HepG2 (cell line): ENCODE results near the gene SPI1. TPM values are rescaled to one million over a fixed set of nuclear protein-coding genes. Genes with fewer than 3 reads are reported as not detected.

ENCODE experiments used
- ATAC-seq: fragments of 200-7000 bp; cut with Tn5 transposase; 3 replicates; pipeline ENCODE4 v1.9.1; 2020; ENCODE audit warnings: mild to moderate bottlenecking, moderate library complexity
- BruUV-seq: library from RNA; stranded (reverse); fragments of 400-500 nt; replicated peaks from 2 replicates; lab custom pipeline; 2021; lab: Mats Ljungman, UMichigan
- CTCF ChIA-PET: fragments of 300-600 bp; formaldehyde crosslinking; extraction: SDS; loops from one replicate; lab custom pipeline; 2021; ENCODE audit warnings: low total read pairs, inconsistent platforms, low intra/inter-chr PET ratio; lab: Yijun Ruan, JAX
- POLR2A ChIA-PET: fragments of 350-600 bp; sonication (Branson Sonifier 250); formaldehyde crosslinking; loops from one replicate; lab custom pipeline; 2020; ENCODE audit warnings: antibody characterized with exemption, inconsistent platforms; lab: Yijun Ruan, JAX
- DNase-seq: peaks from one replicate; pipeline ENCODE4 v3.0.0-alpha.2; 2015; ENCODE audit warnings: low spot score
- FAIRE-seq: peaks from 3 replicates; lab custom pipeline; 2011; peaks lifted over from hg19 to GRCh38; lab: Jason Lieb, UNC
- H2AFZ ChIP-seq: one replicate; pipeline ENCODE4 v1.6.1; 2011; ENCODE audit warnings: low read length, inconsistent platforms
- H3K27ac ChIP-seq: fragments of 300-600 bp; 3 replicates; pipeline ENCODE4 v1.8.0; 2011; ENCODE audit warnings: mixed run types, mild to moderate bottlenecking, mixed read lengths, low read length, inconsistent platforms; ENCODE audit not compliant: insufficient read depth; ENCODE audit errors: extremely low read length
- H3K27me3 ChIP-seq, 2 experiments: fragments of 200-600 bp in 1 of 2; 2 replicates in 1 of 2; 3 replicates in 1 of 2; pipeline versions ENCODE4 v1.6.0 to v1.8.0; 2011; ENCODE audit warnings: low read length in 2 of 2, mild to moderate bottlenecking in 2 of 2, moderate library complexity in 2 of 2, inconsistent platforms in 1 of 2; ENCODE audit not compliant: insufficient read depth in 2 of 2, control insufficient read depth in 1 of 2
- H3K36me3 ChIP-seq, 2 experiments: fragments of 200-600 bp in 1 of 2; replicated peaks in 1 of 2; 2 replicates in 1 of 2; 3 replicates in 1 of 2; pipeline versions ENCODE4 v1.5.1 to v1.8.0; 2011; ENCODE audit warnings: low read length in 2 of 2, inconsistent platforms in 1 of 2; ENCODE audit not compliant: insufficient read depth in 2 of 2, control insufficient read depth in 1 of 2
- H3K4me1 ChIP-seq: 2 replicates; pipeline ENCODE4 v1.5.1; 2012; ENCODE audit warnings: low read length, inconsistent platforms; ENCODE audit not compliant: insufficient read depth
- H3K4me2 ChIP-seq: 2 replicates; pipeline ENCODE4 v1.6.0; 2011; ENCODE audit warnings: low read depth, low read length, inconsistent platforms
- H3K4me3 ChIP-seq, 3 experiments: fragments of 200-600 bp in 1 of 3; sonication (generic), shearing (Covaris generic) in 1 of 3; replicated peaks in 1 of 3; 2 replicates each; pipeline ENCODE4 v1.5.1; 2011 to 2016; ENCODE audit warnings: low read length in 3 of 3, inconsistent platforms in 2 of 3, low read depth in 2 of 3, mild to moderate bottlenecking in 2 of 3, control low read depth in 1 of 3, mixed read lengths in 1 of 3; ENCODE audit not compliant: insufficient read depth in 1 of 3
- H3K79me2 ChIP-seq: one replicate; pipeline ENCODE4 v1.6.1; 2011; ENCODE audit warnings: low read length, inconsistent platforms; ENCODE audit not compliant: insufficient read depth
- H3K9ac ChIP-seq: 2 replicates; pipeline ENCODE4 v1.6.0; 2011; ENCODE audit warnings: mild to moderate bottlenecking, low read depth, low read length, inconsistent platforms; ENCODE audit not compliant: insufficient read depth
- H3K9me3 ChIP-seq: 2 replicates; pipeline ENCODE4 v1.5.1; 2012; ENCODE audit warnings: mild to moderate bottlenecking, low read length
- H4K20me1 ChIP-seq: 2 replicates; pipeline ENCODE4 v1.6.0; 2011; ENCODE audit warnings: inconsistent platforms, mild to moderate bottlenecking, low read length, moderate library complexity; ENCODE audit not compliant: insufficient read depth
- AGO2 ChIP-seq: fragments of 200-400 bp; formaldehyde crosslinking; optimal IDR thresholded peaks from 2 replicates; pipeline ENCODE3; 2017; ENCODE audit warnings: mild to moderate bottlenecking, low read depth, low read length, moderate library complexity
- KAT2B ChIP-seq: fragments of 150-350 bp; IDR thresholded peaks from 2 replicates; pipeline ENCODE4 v1.6.1; 2014; ENCODE audit warnings: low read depth, low read length, borderline replicate concordance
- KLF12 ChIP-seq: sonication (generic); formaldehyde crosslinking; IDR thresholded peaks from 2 replicates; pipeline ENCODE4 v1.4.0; 2020; ENCODE audit warnings: missing genetic modification reagents, borderline replicate concordance
- POLR2A ChIP-seq, 2 experiments: IDR thresholded peaks; 2 replicates each; pipeline ENCODE4 v1.6.1; 2011; ENCODE audit warnings: low read depth in 2 of 2, low read length in 2 of 2, mild to moderate bottlenecking in 1 of 2, moderate library complexity in 1 of 2; ENCODE audit not compliant: insufficient read depth in 1 of 2
- POLR2G ChIP-seq: fragments of 200-400 bp; formaldehyde crosslinking; IDR thresholded peaks from 2 replicates; pipeline ENCODE4 v1.6.1; 2018; ENCODE audit warnings: mild to moderate bottlenecking, low read depth, low read length, moderate library complexity
- SALL2 ChIP-seq: sonication (generic); formaldehyde crosslinking; IDR thresholded peaks from 2 replicates; pipeline ENCODE4 v1.8.1; 2023; ENCODE audit warnings: mild to moderate bottlenecking, missing genetic modification reagents, inconsistent platforms
- ZNF772 ChIP-seq: sonication (generic); formaldehyde crosslinking; IDR thresholded peaks from 2 replicates; pipeline ENCODE4 v1.5.0; 2020; ENCODE audit warnings: mild to moderate bottlenecking, missing genetic modification reagents
- whole genome bisulfite sequencing: methylation state at CpG from one replicate; pipeline ENCODE4 v1.1.6; 2017; ENCODE audit warnings: low lambda C conversion rate; 5-methylcytosine and 5-hydroxymethylcytosine counted together
- in situ Hi-C: cut with HindIII; loops from 2 replicates; pipeline ENCODE4 v1.10.0; 2017; ENCODE audit warnings: low pct_unique_long_range_greater_than_20kb; ENCODE audit not compliant: extremely low pct_ligation_motif_present
- intact Hi-C: fragments of 100-400 bp; cut with micrococcal nuclease; formaldehyde crosslinking; loops from one replicate; pipeline ENCODE4 v1.10.0; 2022; ENCODE audit not compliant: unreplicated experiment
- polyA plus RNA-seq, 8 experiments: library from polyadenylated mRNA; depleted of rRNA in 3 of 8; stranded (reverse) in 7 of 8; unstranded in 1 of 8; fragments of >200 nt; fragmentation: Illumina TruSeq in 4 of 8; extraction: Trizol in 4 of 8; gene quantifications; 2 replicates each; pipeline versions ENCODE4 v1.2.1 to v1.2.3, GENCODE V29; 2011 to 2016; ENCODE audit warnings: low read depth in 4 of 8, missing spikeins in 1 of 8, mixed read lengths in 1 of 8; ENCODE audit not compliant: insufficient read depth in 1 of 8
- total RNA-seq, 5 experiments: library from RNA; depleted of rRNA; stranded (reverse); fragments of >200 nt; fragmentation: Illumina TruSeq; extraction: Trizol; gene quantifications; 2 replicates each; pipeline ENCODE4 v1.2.3, GENCODE V29; 2016; ENCODE audit warnings: low read depth in 1 of 5
- TF ChIP-seq, protein P1 (sequence below): sonication (generic); formaldehyde crosslinking; IDR thresholded peaks from 2 replicates; pipeline ENCODE4 v1.4.0; 2020; ENCODE audit warnings: missing genetic modification reagents

SPI1 gene
- total and polyA plus RNA-seq, 2 of the 13 experiments (the other 11 are each of a cell fraction or from before 2014, with no cell fraction given): not detected

DNA sequence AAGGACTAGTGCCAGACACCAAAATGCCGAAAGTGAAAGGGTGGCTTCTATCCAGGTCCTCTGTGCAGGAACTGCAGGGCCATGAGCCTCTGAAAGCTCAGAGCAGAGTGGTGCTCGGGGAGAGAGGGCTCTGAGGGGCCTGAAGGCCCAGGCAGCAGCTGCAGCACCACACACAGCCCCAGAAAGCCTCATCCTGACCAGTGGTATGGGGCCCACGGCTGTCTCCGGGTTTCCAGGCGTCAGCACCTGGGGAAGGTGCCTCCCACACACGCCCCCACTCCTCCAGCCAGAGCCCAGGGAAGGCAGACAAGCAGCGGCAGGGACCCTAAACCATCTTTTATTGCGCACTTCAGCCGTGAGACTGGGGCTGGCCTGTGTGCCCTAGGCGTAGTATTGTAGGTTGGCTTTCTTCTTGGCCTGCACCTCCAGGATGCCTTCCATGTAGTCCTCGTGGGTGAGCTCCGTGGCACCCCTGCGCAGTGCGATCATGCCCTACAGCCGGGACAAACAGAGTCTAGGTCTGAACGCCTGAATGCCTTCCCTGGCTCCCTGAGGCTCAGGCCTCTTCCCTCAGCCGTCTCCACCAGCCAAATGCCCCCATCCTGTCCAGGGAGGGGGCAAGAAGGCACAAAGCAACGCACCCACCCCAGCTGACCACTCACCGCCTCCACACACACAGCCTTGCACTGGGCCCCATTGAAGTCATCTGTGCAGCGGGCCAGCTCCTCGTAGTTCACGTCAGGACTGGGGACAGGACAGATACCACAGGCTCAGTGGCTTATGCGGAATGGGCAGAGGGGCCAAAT, 40.3 kb upstream of the SPI1 start:
- intact Hi-C loops: no loop called here
- H4K20me1 ChIP-seq: no peaks in the 10 kb centered on the region
- ATAC-seq (peak; percentile 5), FAIRE-seq (no peak)
- H3K27ac ChIP-seq: no peak overlapping the region
- H3K9me3 ChIP-seq: no peaks in the 10 kb centered on the region
- in situ Hi-C loops: no loop called here
- no peaks in the 10 kb centered on the region for H3K4me1 ChIP-seq
- H3K4me2 ChIP-seq: no peak overlapping the region
- no TSS peak for BruUV-seq
- POLR2A ChIA-PET: interaction anchor here (1.7 to 1.9 kb wide), 3 partner anchors 8 to 19 kb away, joined by 6 to 11 read pairs (median 6); partner anchors contain the start of gene PSMC3
- no peaks in the 10 kb centered on the region for H3K27me3 ChIP-seq
- TF ChIP-seq POLR2A (IDR thresholded peaks at IDR 0.05; ENCODE audit: insufficient read depth in 1 of 2, low read depth in 2 of 2, low read length in 2 of 2) (peak in 1 of 2 experiments; percentile 33; a peak in 3 of 4 replicates), AGO2 (peak; percentile 79), SALL2 (CRISPR knock-in tag) (no peak), ZNF772 (no peak)
- TF ChIP-seq, protein P1, sequence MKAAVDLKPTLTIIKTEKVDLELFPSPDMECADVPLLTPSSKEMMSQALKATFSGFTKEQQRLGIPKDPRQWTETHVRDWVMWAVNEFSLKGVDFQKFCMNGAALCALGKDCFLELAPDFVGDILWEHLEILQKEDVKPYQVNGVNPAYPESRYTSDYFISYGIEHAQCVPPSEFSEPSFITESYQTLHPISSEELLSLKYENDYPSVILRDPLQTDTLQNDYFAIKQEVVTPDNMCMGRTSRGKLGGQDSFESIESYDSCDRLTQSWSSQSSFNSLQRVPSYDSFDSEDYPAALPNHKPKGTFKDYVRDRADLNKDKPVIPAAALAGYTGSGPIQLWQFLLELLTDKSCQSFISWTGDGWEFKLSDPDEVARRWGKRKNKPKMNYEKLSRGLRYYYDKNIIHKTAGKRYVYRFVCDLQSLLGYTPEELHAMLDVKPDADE (CRISPR knock-in tag): no peak
- TF ChIP-seq, all 625 proteins: peak for 2
- H3K36me3 ChIP-seq: peaks cover 33 to 52% of the 10 kb centered on the region in 2 experiments; a peak in 4 of 5 replicates
- no peak for DNase-seq
- 100% methylated on average over 20 of the region's 23 CpGs for WGBS
- CTCF ChIA-PET: no interaction called here
- H3K4me3 ChIP-seq: no peak overlapping the region
- no peak overlapping the region for H2AFZ ChIP-seq
- H3K9ac ChIP-seq: no peak overlapping the region
- no peaks in the 10 kb centered on the region for H3K79me2 ChIP-seq

DNA sequence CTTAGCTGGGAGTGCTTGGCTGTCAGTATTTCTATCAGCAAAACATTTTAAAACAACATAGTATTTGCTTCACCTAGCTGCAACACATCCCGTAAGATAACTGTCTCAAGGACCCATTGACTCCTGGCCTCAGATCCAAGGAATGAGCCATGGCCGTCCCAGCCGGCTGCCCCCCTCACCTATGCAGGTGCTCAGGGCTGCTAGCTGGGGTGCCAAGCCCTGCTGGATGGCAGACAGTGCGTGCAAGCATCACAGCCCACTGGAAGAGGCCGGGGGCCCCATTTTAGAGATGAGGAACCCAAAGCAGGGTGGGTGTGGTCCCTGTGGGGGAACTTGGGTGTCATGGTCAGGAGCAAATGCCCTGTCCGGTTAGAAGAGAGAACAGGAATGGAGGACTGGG, 39.4 kb upstream of the SPI1 start:
- Histone ChIP-seq H3K79me2 (no peaks in the 10 kb centered on the region), H3K36me3 (peaks cover 33 to 45% of the 10 kb centered on the region in 2 experiments; a peak in 4 of 5 replicates), H3K9ac (no peak overlapping the region), H3K4me2 (no peak overlapping the region), H3K4me3 (no peak overlapping the region), H4K20me1 (no peaks in the 10 kb centered on the region), H3K27ac (no peak overlapping the region), H3K9me3 (no peaks in the 10 kb centered on the region), H3K27me3 (no peaks in the 10 kb centered on the region), H2AFZ (no peak overlapping the region), H3K4me1 (no peaks in the 10 kb centered on the region)
- FAIRE-seq: no peak
- DNase-seq: no peak
- in situ Hi-C loops: no loop called here
- intact Hi-C loops: no loop called here
- TF ChIP-seq POLR2G (peak; percentile 36), AGO2 (peak; percentile 88), KLF12 (CRISPR knock-in tag) (no peak), POLR2A (IDR thresholded peaks at IDR 0.05; ENCODE audit: insufficient read depth in 1 of 2, low read depth in 2 of 2, low read length in 2 of 2) (0 out of 4 replicates have a peak, but pooled peaks of 1 of the 2 experiments have one; percentile 2), KAT2B (no peak)
- ATAC-seq: no peak
- BruUV-seq: no TSS peak
- ChIA-PET CTCF (no interaction called here), POLR2A (interaction anchor here (1.4 to 1.9 kb wide), 4 partner anchors 9 to 20 kb away, joined by 3 to 11 read pairs (median 5); partner anchors contain the start of genes PSMC3 and SLC39A13)
- WGBS: 96% methylated on average over 4 of the region's 6 CpGs
